GM19023 (cell line): ENCODE results near the gene SBNO2.
"Not testable (repeated sequence)": the region's sequence is repeated elsewhere in the genome, so short reads cannot be mapped to it uniquely, and the experiment has no call there.

Experiments used
- ATAC-seq: cut with Tn5 transposase; IDR thresholded peaks from one replicate; pipeline ENCODE4 v1.9.1; 2021; ENCODE audit warnings: mild to moderate bottlenecking, moderate library complexity; ENCODE audit not compliant: unreplicated experiment

SBNO2 gene

DNA sequence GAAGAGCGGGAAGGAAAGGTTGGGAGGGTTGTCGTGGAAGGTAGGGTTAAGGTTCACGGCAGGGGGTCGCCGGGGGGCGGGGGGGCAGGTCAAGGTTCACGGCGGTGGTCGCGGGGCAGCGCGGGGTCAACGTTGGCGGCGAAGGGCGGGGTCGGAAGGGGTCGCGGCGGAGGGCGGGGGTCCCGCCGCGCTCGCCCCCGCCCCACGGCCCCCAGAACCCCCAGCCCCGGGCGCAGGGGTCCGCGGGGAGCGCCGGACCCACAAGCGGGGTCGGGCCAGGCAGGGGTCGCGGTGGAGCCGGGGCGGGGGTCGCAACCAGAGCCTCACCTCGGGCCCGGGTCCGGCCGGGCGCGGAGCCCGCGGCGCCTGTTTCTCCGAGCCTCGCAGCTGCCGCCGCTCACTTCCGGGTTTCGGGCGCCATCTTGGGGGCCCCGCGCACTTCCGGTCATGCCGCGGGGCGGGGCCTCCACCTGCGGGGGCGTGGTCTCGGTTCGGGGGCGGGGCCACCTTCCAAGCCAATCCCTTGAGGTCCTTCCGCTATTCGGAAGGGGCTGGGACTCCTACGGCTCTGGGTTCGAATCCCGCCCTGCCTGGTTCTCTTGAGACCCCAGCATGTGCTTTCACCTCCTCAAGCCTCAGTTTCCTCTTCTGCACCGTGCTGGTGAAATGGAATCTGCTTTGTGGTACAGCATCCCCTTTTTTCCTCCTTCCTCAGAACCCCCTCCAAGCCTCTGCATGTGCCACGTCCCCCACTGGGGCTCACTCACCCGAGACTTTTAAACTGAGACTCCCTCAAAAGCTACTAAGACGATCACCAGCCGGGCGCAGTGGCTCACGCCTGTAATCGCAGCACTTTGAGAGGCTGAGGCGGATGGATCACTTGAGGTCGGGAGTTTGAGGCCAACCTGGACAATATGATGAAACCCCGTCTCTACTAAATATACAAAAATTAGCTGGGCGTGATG is at the start of gene SBNO2:
TSS of gene SBNO2 (minus strand) at position 424 of the 965 bp plus-strand sequence. CDS start 19,992 bp downstream, outside the sequence.
- peak; percentile 64 for ATAC-seq

GRCh38 chr19:1223018-1223855 is 49.2 kb upstream of the SBNO2 start:
- no peak for ATAC-seq

DNA sequence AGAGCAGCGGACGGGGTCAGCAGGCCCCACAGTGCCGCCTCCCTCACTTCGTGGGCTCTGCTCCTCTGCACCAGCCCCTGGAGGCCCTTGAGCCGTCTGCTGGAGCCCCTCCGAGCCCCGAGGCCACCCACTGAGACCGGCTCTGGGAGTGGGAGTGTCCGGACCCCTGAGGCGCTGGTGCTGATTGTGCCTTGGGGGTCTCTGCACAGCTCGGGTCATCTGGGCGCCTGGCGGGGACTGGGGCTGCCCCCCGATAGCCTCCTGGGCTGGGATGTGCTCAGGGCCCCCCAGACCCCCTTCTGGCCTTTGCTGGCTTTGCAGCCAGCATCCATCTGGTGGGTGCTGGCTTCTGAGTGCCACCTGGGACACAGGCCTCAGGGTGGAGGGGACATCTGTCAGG is 48.3 kb upstream of the SBNO2 start:
- no peak for ATAC-seq

DNA sequence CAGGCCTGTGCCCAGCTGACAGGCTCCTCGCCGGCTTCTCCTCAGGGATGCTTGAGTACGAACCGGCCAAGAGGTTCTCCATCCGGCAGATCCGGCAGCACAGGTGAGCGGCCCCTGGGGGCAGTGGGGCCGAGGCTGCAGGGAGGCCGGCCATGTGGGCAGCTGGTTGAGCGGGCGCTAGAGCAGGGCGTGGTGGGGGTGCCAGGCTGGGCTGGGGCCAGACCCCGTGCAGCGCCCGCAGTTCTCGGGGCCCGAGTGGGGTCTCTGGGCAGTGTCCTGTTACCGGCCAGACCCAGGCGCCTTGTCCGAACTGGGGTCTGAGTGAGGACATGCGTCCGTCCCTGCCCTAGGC is 47.8 kb upstream of the SBNO2 start:
- ATAC-seq, result no peak

DNA sequence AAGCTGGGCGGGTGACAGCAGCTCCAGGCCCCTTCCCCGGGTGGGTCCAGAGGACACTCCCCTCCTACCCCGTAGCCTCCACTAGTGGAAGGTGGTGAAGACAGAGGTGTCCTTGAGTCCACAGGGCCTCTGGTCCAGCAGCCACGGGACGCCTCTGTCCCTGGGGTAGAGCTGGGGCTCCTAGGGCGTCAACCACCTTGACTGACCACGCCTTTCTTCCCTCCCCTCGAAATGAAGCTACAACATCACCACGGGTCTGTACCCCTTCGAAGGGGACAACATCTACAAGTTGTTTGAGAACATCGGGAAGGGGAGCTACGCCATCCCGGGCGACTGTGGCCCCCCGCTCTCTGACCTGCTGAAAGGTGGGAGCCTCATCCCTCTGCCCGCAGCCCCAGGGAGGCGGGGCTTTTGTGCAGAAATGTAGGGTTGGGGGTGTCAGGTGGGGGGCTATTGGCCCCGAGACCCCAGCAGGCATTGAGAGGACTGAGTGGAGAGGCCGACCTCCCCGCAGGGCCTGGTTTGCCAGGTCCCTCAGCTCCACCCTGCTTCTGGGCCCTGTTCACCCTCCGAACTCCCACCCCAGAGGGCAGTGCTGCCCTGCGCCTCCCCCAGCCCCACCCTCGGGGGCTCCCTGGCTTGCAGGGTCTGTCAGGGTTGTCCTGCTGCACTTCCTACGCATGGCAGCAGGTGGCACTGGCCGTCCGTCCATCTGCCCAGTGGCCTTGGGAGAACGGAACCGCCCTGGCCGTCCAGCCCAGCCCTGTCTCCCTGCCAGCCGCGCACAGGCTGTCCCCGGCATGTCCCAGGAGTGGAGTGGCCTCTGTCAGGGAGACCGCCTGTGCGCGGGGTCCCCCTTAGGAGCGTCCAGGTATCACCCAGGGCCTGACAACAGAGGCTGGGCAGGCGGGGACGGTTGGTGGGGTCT is 47.2 kb upstream of the SBNO2 start:
- no peak for ATAC-seq

- ATAC-seq, result no peak
These were observed 46.4 kb upstream of the SBNO2 start for GRCh38 chr19:1220477-1220930.

DNA sequence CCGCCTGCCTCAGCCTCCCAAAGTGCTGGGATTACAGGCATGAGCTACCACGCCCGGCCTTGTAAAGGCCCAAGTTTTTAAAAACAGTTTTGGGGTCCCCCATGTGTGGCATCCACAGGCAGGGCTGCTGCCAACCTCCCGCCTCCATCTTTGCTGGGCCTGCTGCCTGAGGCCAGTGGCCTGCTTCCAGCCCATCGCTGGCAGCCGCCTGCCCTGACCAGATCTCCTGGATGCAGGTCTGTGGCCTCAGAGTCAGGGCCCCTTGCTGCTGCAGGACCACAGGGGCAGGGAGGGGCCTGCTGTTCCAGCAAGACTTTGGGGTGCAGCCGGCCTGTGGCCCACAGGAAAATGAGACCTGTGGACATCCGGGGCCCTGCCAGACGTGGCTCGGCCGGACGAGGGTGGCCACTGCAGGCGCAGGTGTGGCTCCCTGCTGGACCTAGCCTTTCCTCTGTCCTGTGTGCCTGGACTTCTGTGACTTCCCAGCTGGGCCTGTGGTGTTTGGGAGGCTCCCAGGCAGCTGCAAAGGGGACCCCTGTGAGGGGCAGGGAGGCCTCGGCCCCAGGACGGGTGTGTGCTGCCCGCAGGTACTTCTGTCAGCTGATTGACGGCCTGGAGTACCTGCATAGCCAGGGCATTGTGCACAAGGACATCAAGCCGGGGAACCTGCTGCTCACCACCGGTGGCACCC is 45.9 kb upstream of the SBNO2 start:
- ATAC-seq, result no peak

DNA sequence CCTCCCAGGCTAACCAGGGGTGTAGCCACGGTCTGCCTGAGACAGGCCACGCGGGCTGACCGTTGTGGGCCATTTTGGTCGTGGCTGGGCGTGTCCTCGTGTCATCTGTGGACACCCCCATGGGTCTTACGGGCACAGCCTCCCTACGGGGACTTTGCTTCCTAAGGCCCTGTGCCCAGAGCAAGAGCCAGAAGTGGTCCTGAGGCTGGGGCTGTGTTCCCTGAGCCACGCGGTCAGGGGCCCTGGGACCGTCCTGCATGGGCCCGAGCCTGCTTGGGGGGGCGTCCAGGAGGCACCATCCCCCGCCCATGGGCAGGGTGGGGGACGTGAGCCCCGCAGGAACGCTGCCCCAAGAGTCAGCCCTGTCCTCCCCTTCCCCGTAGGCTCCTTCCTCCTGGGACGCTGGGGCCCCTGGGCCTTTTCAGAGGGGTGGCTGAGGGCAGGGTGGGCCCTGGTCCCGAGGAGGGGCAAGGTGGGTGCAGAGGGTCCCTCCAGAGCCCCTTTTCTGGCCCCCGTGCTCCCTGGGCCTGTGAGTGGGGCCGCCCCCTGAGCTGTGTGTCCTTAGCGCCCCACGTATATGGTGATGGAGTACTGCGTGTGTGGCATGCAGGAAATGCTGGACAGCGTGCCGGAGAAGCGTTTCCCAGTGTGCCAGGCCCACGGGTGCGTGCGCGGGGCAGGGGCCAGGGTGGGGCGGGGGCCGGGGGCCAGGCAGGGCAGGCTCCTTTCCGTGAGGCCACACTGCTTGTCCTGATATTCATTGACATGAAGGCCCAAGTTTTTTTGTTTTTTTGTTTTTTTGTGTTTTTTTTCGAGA is 44.9 kb upstream of the SBNO2 start:
- ATAC-seq, result no peak

DNA sequence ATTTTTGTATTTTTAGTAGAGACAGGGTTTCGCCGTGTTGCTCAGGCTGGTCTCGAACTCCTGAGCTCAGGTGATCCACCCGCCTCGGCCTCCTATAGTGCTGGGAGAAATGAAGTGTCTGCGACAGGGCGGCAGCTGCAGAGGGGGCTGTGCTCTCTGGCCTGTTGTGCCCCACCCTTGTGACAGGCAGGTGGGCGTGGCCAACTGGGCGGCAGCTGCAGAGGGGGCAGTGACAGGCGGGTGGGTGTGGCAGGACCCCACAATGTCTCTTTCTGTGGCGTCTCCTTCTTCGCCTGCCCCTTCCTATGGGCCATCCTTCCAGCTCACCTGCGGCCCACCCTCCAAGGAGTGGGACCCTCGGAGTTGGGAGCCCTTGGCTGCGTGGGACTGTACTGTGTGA is 43.3 kb upstream of the SBNO2 start:
- no peak for ATAC-seq

DNA sequence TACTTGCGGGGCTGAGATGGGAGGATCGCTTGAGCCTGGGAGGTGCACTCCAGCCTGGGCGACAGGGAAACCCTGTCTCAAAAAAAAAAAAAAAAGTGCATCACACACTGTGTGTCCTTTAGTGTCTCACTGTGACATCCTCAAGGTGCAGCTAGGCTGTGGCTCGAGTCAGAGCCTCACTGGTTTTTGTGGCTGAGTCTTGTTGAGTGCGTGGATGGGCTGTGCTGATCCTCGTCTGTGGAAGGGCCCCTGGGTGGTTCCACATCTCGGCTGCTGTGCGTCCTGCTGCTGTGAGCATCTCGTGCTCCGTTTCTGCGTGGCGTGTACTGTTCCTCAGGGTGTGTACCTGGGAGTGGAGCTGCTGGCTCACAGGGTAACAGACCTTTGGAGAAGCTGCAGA is 42.7 kb upstream of the SBNO2 start:
- no peak for ATAC-seq

DNA sequence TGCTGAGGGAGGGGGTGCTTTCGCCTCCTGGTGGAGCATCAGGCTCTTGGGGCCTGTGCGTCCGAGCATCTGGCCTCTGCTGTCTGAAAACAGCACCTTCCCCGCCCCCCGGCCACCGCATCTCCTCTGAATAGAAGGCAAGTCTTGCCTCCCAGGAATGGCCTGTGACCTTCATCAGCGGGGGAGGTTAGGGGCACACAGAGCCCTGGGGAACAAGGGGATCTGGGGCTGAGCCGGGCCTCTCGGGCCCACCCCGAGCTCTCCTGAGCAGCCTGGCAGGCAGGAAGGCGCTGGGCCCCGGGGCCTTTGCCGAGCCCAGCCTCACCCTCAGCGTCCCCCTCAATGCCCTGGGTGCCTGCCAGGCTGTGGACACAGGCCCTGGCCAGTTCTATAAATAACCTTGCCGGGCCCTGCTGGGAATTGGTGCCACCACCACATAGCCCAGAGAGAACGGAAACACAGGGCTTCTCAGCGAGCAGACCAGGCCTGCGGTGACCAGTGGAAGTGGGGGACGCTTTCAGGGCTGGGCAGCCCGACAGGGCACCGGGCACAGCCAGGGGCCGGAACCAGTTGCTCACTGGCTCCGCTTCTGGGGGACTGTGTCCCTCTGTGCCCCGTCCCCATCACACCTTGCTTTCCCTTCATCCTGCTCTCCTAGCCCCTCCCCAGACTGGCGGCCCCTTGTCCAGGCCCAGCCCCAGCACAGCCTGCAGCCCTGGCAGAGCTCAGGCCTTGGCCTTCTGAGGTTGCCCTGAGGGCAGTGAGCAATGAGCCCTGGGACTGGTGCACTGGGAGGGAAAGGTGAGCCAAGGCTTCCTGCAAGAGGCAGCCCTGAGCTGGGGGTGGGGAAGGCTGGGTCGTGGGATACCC is 41.0 kb upstream of the SBNO2 start:
- no peak for ATAC-seq

DNA sequence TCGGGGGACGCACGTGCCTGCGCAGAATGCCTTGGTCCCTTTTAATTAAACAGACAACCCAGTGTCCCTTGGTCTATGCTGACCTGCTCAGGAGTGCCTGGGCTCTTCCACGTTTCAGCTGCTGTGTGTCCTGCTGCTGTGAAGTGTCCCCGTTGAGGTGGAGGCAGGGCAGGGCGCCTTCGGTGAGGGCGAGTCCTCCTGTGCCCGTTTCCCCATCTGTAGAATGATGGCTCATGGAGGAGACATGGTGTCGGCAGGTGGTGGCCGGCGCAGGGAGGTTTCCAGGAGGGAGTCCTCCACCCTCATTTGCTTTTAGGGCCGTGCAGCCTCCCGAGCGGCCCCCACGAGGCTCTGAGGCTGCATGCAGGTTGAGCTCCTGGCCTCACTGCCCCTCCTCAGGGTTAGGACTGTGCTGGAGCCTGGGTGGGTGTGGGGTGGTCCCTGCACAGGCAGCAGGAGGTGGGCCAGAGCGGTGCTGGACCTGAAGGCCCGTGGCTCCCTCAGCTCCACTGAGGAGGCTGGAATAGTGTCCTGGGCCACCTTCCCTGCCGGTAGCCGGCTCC is 40.3 kb upstream of the SBNO2 start:
- ATAC-seq, result no peak

DNA sequence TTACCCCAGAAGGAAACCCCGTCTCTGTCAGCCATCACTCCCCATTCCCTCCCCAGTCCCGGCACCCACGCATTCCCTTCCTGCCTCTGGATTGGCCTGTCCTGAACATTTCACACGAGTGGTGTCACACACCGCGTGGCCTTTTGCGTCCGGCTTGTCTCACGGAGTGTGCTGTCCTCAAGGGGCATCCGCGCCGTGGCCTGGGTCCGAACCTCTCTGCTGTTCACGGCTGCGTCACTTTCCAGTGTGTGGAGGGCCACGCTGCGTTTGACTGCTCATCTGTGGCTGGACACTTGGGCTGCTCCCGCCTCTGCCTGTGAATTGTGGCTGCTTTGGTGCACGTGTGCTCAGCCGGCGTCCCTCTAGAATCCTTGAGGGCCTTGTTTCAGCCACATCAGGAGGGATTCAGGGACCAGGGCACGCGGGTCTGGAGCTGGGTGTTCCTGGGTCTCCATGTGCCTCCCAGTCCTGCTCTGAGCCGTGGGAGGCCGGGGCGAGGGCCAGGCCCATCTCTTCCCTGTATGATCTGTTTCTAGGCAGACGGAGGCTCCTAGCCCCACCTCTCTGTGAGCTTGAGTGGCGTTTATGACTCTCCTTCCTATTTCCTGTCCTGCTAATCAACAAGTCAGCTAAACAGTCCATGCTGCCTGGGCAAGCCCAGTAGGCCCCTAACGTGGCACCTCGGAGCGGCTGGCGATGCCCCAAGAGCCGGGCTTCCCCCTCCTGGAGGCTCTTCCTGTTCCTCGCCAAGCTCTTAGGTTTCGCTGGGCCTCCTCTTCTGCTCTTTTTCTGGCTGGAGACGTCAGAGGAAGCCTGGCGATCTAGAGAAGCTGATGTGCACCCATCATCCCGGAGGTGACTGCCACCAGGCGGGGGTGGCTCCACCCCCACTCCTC is 39.6 kb upstream of the SBNO2 start:
- ATAC-seq, result no peak

DNA sequence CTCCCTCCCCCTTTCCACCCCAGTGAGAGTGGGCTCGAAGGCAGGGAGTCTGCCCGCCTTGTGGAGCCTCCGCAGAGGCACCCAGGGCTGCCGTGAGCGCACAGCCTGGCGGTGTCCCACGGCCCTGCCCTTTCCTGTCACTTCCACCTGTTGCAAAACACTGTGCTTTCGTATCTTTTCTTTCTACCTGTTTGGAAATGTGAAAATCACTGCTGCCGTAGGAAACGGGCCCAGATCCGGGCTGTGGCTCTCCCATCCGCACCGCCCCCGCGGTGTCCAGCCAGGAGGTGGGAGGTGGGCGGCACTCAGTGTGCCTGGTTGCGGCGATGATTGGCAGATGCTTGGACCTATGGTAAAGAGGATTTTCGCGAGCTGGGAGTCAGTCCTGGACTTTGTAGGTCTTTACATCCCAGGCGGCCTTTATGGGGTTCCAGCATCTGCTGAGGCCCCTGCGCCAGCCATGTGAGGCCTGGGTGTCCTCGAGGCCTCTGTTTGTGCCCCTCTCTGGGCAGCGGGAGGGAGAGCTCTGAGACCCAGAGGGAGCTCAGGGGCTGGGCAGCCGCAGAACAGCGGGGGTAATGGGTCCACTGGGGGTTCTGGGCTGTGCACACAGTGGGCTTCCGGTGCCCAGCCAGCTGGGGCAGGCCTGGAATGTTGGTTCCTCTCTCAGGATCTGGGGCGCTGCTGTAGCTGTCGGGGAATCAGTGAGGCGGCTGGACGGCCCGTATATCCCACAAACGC is 37.6 kb upstream of the SBNO2 start:
- no peak for ATAC-seq

GRCh38 chr19:1210227-1210538 is 36.1 kb upstream of the SBNO2 start:
- no peak for ATAC-seq

DNA sequence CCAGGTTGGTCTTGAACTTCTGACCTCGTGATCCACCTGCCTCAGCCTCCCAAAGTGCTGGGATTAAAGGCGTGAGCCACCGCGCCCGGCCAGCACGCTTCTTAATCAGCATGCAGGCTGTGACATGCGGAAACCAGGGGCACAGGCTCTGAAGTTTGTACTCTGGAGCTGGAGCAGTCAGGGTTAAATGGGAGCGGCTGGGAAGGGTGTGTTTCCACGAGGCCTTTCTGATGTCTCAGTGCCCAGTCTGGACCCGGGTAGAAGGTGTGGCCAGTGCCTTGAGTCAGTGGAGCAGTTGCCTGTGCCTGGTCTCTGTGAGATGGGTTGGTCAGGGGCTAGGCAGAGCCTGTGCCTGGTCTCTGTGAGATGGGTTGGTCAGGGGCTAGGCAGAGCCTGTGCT is 34.8 kb upstream of the SBNO2 start:
- not testable (repeated sequence) for ATAC-seq
